OCI-LY7 (cell line): ENCODE data around the gene ERFE. TPM values are rescaled to one million over a fixed set of nuclear protein-coding genes. Genes with fewer than 3 reads are reported as not detected.

Source experiments
- BruUV-seq: library from RNA; stranded (reverse); fragments of 400-500 nt; replicated peaks from 2 replicates; lab custom pipeline; 2021; lab: Mats Ljungman, UMichigan
- CTCF ChIA-PET: fragments of 300-600 bp; sonication (Branson Sonifier 250); formaldehyde crosslinking; loops from one replicate; lab custom pipeline; 2022; ENCODE audit warnings: antibody characterized with exemption; ENCODE audit not compliant: unreplicated experiment; lab: Charles Lee
- POLR2A ChIA-PET: fragments of 300-600 bp; sonication (Branson Sonifier 250); formaldehyde crosslinking; loops from one replicate; lab custom pipeline; 2022; ENCODE audit warnings: antibody characterized with exemption; lab: Charles Lee
- DNase-seq: peaks from one replicate; pipeline ENCODE4 v3.0.0-alpha.2; 2015; ENCODE audit warnings: low spot score
- H2AFZ ChIP-seq: fragments of 200-600 bp; sonication (generic), shearing (Covaris generic); 2 replicates; pipeline ENCODE4 v1.6.1; 2014; ENCODE audit warnings: mild to moderate bottlenecking, antibody characterized with exemption, low read length, moderate library complexity
- H3K27ac ChIP-seq: fragments of 200-600 bp; sonication (generic); 2 replicates; pipeline ENCODE4 v1.5.1; 2014; ENCODE audit warnings: mixed run types, low read depth, mild to moderate bottlenecking, moderate library complexity, low read length, inconsistent platforms; ENCODE audit not compliant: poor library complexity, severe bottlenecking
- H3K36me3 ChIP-seq: fragments of 200-600 bp; sonication (generic); 2 replicates; pipeline ENCODE4 v1.6.1; 2014; ENCODE audit warnings: mild to moderate bottlenecking, antibody characterized with exemption, low read length, moderate library complexity, mixed read lengths; ENCODE audit not compliant: insufficient read depth
- H3K4me1 ChIP-seq: fragments of 200-600 bp; sonication (generic); 2 replicates; pipeline ENCODE4 v1.5.1; 2014; ENCODE audit warnings: mild to moderate bottlenecking, low read length; ENCODE audit not compliant: insufficient read depth, poor library complexity, severe bottlenecking
- H3K4me2 ChIP-seq: fragments of 200-600 bp; sonication (generic); 2 replicates; pipeline ENCODE4 v1.6.1; 2014; ENCODE audit warnings: mild to moderate bottlenecking, low read length
- H3K4me3 ChIP-seq: fragments of 200-600 bp; sonication (generic); 2 replicates; pipeline ENCODE4 v1.5.1; 2014; ENCODE audit warnings: mild to moderate bottlenecking, low read depth, low read length; ENCODE audit not compliant: poor library complexity, severe bottlenecking
- H3K79me2 ChIP-seq: fragments of 200-600 bp; sonication (generic); 2 replicates; pipeline ENCODE4 v1.6.1; 2016; ENCODE audit warnings: low read depth, mild to moderate bottlenecking, low read length, moderate library complexity, mixed read lengths; ENCODE audit not compliant: insufficient read depth
- H3K9me2 ChIP-seq: fragments of 200-600 bp; sonication (generic); 2 replicates; pipeline ENCODE4 v1.6.1; 2016; ENCODE audit warnings: mild to moderate bottlenecking, low read length, mixed read lengths; ENCODE audit not compliant: insufficient read depth
- H3K9me3 ChIP-seq: fragments of 200-600 bp; sonication (generic); 2 replicates; pipeline ENCODE4 v1.6.1; 2014; ENCODE audit warnings: mild to moderate bottlenecking, mixed run types, low read length, mixed read lengths
- H4K20me1 ChIP-seq: fragments of 200-600 bp; sonication (generic); 2 replicates; pipeline ENCODE4 v1.6.1; 2014; ENCODE audit warnings: mild to moderate bottlenecking, antibody characterized with exemption, low read length, moderate library complexity, mixed read lengths; ENCODE audit not compliant: insufficient read depth
- CTCF ChIP-seq: fragments of 200-600 bp; sonication (generic); conservative IDR thresholded peaks from 2 replicates; pipeline ENCODE4 v1.5.1; 2014; ENCODE audit warnings: mild to moderate bottlenecking, antibody characterized with exemption, low read length, moderate library complexity, mixed read lengths
- EZH2phosphoT487 ChIP-seq: fragments of 200-600 bp; sonication (generic); IDR thresholded peaks from 2 replicates; pipeline ENCODE4 v1.6.1; 2018; ENCODE audit warnings: low read depth, borderline replicate concordance, mild to moderate bottlenecking, mixed run types, antibody characterized with exemption, low read length, moderate library complexity, mixed read lengths
- intact Hi-C: fragments of 100-400 bp; cut with micrococcal nuclease; formaldehyde crosslinking; loops from one replicate; pipeline ENCODE4 v1.10.0; 2022; ENCODE audit not compliant: unreplicated experiment
- total RNA-seq, 2 experiments: library from RNA; depleted of rRNA in 1 of 2; stranded (reverse); fragments of >200 nt in 1 of 2; shearing (Covaris generic) in 1 of 2; gene quantifications; 2 replicates each; pipeline ENCODE4 v1.2.3, GENCODE V29; 2014 to 2022

Gene ERFE
- total RNA-seq, 2 experiments from 2014 or later = 8.2 to 10.2 TPM

DNA sequence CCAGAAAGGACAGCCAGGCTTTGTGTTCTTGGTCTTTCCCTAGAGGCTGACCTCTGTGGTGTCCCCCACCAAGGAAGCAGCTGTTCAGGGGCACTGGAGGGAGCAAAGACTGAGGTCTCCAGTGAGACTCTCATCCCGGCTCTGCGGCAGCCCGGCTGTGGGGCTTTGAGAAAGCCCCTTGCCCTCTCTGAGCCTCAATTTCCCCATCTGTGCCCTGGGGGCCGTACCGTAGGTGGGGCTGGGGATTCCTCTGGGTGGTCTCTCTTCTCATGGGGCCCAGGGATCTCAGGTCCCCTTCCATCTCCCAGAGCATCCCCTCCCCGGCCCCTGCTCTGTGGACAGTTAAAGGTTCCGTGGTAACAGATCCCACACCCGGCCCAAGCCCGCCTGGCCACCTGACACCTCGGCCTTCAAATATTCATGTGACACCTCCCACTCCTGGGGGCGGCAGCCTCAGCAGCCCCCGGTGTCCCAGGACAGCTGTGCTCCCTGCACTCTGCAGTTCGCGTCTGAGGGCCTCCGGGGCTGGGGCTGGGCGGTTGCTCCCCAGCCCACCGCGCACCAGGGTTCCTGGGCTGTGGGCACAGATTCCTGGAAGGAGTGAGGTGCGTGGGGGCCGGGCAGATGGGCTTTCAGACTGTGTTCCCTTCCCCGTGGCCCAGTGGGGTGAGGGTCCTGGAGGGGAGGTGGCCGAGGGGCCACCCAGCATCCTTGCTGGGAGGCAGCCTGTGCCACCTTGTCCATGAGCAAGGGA is 35.4 kb upstream of the ERFE start:
- Histone ChIP-seq H2AFZ (no peak overlapping the region), H3K4me1 (peaks cover 10% of the 10 kb centered on the region), H3K9me2 (no peaks in the 10 kb centered on the region), H3K4me2 (no peak overlapping the region), H3K4me3 (no peak overlapping the region), H4K20me1 (no peaks in the 10 kb centered on the region), H3K9me3 (peaks cover 8% of the 10 kb centered on the region; the same call in 1 of the 2 replicates), H3K27ac (no peak overlapping the region), H3K36me3 (no peaks in the 10 kb centered on the region), H3K79me2 (no peaks in the 10 kb centered on the region)
- POLR2A ChIA-PET = no interaction called here
- intact Hi-C loops = no loop called here
- no TSS peak for BruUV-seq
- no peak for TF ChIP-seq EZH2phosphoT487
- no peak for TF ChIP-seq CTCF
- no peak for DNase-seq
- CTCF ChIA-PET = no interaction called here

DNA sequence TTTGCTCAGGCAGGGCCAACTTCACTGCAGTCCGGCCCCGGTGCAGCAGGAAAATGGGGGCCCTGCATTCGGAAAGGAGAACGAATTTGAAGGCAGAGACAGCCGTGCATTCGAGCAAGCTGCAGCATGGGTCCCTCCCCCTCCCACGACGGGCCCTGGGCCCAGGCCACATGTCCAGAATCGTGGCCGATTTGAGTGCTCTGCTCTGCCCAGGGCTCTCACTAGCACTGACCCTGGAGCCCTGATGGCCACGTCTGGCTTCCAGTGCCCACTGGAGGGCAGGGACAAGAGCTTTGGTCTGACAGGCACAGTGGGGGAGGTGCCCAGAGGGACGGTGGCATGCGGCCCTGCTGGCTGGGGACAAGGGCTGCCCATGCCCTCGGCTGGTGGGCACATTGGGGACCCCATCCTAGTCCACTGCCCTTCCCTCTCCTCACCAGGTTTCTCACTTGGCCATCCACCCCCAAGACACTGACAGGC is 34.7 kb upstream of the ERFE start:
- no peak overlapping the region for H2AFZ ChIP-seq
- peaks cover 8% of the 10 kb centered on the region; the same call in 1 of the 2 replicates for H3K9me3 ChIP-seq
- H3K9me2 ChIP-seq = no peaks in the 10 kb centered on the region
- H3K36me3 ChIP-seq = no peaks in the 10 kb centered on the region
- H4K20me1 ChIP-seq = no peaks in the 10 kb centered on the region
- ChIA-PET CTCF (no interaction called here), POLR2A (no interaction called here)
- no peak overlapping the region for H3K27ac ChIP-seq
- peaks cover 10% of the 10 kb centered on the region for H3K4me1 ChIP-seq
- no peak overlapping the region for H3K4me3 ChIP-seq
- TF ChIP-seq EZH2phosphoT487 (no peak), CTCF (no peak)
- no peaks in the 10 kb centered on the region for H3K79me2 ChIP-seq
- no peak for DNase-seq
- BruUV-seq = no TSS peak
- intact Hi-C loops = no loop called here
- H3K4me2 ChIP-seq = no peak overlapping the region

DNA sequence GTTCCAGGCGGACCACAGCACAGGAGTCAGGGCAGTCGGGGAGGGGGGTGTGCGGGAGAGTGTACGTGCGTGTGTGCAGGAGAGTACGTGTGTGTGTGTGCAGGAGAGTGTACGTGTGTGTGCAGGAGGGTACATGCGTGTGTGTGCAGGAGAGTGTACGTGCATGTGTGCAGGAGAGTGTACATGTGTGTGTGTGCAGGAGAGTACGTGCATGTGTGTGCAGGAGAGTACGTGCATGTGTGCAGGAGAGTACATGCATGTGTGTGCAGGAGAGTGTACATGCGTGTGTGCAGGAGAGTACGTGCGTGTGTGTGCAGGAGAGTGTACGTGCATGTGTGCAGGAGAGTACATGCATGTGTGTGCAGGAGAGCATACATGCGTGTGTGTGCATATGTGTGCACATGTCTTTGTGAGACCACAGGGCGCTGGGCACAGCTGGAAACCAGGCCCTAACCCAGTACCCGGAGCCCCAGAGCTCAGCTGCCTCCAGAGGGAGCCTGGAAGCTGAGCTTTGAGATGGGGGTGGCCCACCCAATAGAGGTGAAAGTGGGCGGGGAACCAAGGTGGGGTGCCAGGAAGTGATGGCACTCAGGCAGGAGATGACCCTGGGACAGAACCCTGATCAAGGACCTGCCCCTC is 34.2 kb upstream of the ERFE start:
- CTCF ChIA-PET = no interaction called here
- POLR2A ChIA-PET = no interaction called here

More for the DNA sequence above, 34.2 kb upstream of the ERFE start:
- Histone ChIP-seq H3K36me3 (no peaks in the 10 kb centered on the region), H3K27ac (no peak overlapping the region), H3K9me2 (no peaks in the 10 kb centered on the region), H3K4me1 (peaks cover 7% of the 10 kb centered on the region), H2AFZ (no peak overlapping the region), H3K9me3 (peaks cover 8% of the 10 kb centered on the region; the same call in 1 of the 2 replicates), H4K20me1 (no peaks in the 10 kb centered on the region), H3K79me2 (no peaks in the 10 kb centered on the region), H3K4me2 (no peak overlapping the region), H3K4me3 (no peak overlapping the region)
- intact Hi-C loops = no loop called here
- TF ChIP-seq CTCF (no peak), EZH2phosphoT487 (no peak)
- no TSS peak for BruUV-seq
- no peak for DNase-seq
